ENCODE measurements around the gene PRPSAP1. TPM values are rescaled to one million over a fixed set of nuclear protein-coding genes. Genes with fewer than 3 reads are reported as not detected.
"Not testable (repeated sequence)": the region's sequence is repeated elsewhere in the genome, so short reads cannot be mapped to it uniquely, and the experiment has no call there.

PRPSAP1 gene
- total RNA-seq, 1 donor from 2014 or later = 40.1 TPM

DNA sequence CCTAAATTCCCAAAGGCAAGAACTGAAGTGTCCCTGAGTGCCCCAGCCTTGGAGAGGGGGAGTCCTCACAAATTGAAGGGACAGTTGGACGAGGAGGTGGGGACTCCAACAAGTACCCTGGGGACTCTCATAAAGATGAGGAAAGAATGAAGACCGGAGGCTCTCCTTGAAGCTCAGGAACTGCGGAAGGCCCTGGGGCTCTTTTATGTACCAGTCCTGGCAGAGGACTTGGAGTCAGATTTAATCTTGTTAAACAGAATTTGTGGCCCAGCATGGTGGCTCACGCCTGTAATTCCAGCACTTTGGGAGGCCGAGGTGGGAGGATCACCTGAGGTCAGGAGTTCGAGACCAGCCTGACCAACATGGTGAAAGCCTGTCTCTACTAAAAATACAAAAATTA lies 6.1 kb upstream of the PRPSAP1 start:
- not testable (repeated sequence) for DNase-seq (ENCODE audit: low spot score)

- no peak for DNase-seq (ENCODE audit: low spot score)
These were observed 5.7 kb upstream of the PRPSAP1 start for GRCh38 chr17:76359375-76359774.

GRCh38 chr17:76357597-76358158 lies 4.0 kb upstream of the PRPSAP1 start:
- DNase-seq (ENCODE audit: low spot score) = no peak

DNA sequence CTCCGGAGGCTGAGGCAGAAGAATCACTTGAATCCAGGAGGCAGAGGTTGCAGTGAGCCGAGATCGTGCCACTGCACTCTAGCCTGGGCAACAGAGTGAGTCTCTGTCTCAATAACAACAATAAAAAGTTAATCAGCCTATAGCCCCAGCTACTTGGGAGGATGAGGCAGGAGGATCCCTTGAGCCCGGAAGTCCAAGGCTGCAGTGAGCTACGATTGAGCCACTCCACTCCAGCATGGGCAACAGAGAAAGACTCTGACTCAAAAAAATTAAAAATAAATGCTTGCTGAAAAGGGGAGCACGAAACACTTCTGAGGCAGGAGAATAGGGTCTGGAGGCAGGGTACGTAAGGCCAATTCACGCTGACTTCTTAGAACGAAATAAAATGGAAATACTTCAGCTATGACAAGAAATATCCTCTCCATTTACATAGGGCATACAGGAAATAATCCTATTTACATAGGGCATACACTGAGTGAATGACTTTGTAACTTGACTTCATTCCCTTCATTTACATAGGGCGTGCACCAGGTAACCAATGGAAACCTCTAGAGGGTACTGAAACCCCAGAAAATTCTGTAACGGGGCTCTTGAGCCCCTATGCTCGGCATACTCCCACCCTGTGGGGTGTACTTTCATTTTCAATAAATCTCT lies 3.2 kb upstream of the PRPSAP1 start:
- DNase-seq (ENCODE audit: low spot score) = no peak

GRCh38 chr17:76354747-76355310 lies 1.1 kb upstream of the PRPSAP1 start:
- no peak for DNase-seq (ENCODE audit: low spot score)

DNA sequence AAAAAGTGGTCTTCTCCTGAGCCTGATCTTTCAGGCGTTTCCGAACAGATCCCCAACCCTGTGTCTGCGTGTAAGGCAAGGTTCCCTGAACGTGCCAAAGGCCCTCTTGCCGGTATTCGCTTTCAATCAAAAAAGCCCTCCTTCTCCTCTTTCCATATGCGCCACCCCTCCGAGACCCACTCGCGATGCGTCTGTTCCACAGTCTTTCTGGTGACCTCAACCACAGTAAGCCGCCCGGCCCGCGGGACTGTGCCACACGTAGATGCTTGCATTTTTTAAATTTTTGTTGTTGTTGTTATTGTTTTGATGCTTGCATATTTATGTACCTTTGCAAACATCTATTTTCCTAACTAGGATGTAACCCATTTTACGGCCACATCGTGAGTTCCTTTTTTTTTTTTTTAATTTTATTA lies 607 bp upstream of the PRPSAP1 start:
- DNase-seq (ENCODE audit: low spot score) = no peak

GRCh38 chr17:76353004-76353598 lies 615 bp downstream of the PRPSAP1 start:
- DNase-seq (ENCODE audit: low spot score) = peak; percentile 45

DNA sequence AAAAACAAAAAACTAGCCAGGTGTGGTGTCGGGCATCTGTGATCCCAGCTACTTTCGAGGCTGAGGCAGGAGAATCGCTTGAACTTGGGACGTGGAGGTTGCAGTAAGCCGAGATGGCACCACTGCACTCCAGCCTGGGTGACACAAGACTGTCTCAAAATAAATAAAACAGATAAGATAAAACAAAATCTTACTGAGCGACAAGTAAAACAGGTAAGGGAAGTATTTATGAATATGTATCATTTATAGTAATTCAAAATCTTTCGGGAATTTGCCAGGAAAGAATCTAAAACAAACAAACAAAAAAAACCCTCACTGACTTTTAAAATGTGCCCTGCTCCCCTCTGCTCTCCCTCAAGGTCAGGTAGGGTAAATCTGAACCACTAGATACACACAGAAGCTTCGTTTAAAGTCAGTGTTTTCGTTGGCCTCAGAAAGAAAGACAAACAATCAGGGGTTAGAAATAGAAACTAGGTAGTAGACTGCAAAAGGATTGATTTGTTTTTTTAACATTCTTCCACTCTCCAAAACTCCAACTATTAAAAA lies 2.1 kb downstream of the PRPSAP1 start:
- DNase-seq (ENCODE audit: low spot score) = no peak

DNA sequence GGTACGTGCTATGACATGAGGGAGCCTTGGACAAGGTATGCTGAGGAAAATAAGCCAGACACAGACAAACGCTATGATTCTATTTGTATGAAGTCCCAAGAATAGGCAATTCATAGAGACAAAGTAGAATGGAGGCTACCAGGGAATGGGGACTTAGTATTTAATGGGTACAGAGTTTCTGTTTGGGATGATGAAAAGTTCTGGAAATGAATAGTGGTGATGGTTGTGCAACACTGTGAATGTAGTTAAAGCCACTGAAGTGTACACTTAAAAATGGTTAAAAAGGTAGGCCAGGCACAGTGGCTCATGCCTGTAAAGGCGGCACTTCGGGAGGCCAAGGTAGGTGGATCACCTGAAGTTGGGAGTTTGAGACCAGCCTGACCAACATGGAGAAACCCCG lies 3.3 kb downstream of the PRPSAP1 start:
- DNase-seq (ENCODE audit: low spot score) = no peak

- not testable (repeated sequence) for DNase-seq (ENCODE audit: low spot score)
These were observed 6.8 kb downstream of the PRPSAP1 start for GRCh38 chr17:76346936-76347335.

- DNase-seq (ENCODE audit: low spot score) = no peak
These were observed 8.2 kb downstream of the PRPSAP1 start for GRCh38 chr17:76345377-76345974.

DNA sequence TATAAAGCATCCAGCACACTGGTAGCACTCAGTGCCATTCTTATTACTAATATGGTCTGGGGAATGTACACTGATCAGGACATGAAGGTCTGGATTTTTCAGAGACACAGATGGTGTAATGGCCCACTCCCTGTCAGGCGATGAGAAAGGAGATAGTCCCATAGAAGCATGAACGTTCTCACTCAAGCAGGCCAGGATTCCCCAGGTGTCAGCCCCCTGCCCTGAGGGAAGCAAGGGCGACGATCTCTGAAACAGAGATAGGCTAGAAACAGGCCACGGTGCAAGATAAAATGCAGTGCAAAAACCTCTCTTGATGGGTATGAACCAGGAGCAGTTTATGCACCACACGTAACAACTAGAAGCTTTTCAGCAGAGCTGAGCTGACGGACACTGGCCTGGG lies 10.6 kb downstream of the PRPSAP1 start:
- no peak for DNase-seq (ENCODE audit: low spot score)

DNA sequence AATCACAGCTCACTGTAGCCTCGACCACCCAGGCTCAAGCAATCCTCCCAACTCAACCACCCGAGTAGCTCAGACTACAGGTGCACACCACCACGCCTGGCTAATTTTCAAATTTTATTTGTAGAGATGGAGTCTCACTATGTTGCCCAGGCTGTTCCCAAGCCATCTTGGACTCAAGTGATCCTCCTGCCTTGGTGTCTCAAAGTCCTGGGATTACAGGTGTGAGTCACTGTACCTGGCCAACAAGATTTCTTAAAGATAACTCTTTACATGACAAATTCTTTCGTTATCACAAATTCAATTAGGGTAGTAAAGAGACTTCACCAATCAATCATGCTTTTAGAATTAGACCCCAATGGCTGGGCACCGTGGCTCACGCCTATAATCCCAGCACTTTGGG lies 12.4 kb downstream of the PRPSAP1 start:
- no peak for DNase-seq (ENCODE audit: low spot score)

DNA sequence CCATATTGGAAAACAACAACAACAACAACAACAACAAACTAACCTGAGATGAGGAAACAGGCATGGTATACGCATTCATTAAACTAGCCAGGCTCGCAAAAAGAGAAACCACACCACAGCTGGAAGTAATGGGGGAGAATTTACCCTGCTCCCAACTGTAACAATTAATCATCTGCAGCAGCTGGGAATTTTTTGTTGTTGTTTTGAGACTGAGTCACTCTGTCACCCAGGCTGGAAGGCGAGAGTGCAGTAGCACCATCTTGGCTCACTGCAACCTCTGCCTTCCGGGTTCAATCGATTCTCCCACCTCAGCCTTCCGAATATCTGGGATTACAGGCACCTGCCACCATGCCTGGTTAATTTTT lies 16.3 kb downstream of the PRPSAP1 start:
- DNase-seq (ENCODE audit: low spot score) = no peak

DNA sequence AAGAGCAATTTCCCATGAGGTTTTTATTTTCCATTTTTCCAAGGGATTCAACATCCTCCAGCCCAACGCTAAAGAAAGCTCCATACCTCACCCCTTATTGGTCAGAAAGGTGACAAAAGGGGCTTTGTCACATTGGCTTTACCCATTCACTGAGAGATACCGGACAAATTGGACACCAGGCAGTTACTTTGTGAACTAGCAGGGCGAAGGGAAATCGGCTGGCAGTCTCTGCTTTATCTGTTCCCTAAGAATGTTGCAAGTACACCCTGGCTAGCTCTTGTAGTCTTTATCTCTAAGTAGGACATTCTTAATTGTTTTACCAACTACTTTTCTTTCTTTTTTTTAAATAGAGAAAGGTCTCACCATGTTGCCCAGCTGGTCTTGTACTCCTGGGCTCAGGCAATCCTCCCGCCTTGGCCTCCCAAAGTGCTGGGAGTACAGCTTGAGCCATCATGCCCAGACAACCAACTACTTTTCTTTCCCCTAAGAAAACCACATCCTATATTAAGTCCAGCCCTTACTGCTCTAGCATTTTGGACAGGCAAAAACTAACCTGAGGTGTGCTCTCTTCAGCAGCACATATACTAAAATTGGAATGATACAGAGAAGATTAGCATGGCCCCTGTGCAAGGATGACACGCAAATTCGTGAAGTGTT lies 16.8 kb downstream of the PRPSAP1 start:
- no peak for DNase-seq (ENCODE audit: low spot score)

GRCh38 chr17:76335716-76336381 lies 17.9 kb downstream of the PRPSAP1 start:
- no peak for DNase-seq (ENCODE audit: low spot score)

GRCh38 chr17:76333673-76334505 lies 19.8 kb downstream of the PRPSAP1 start:
- DNase-seq (ENCODE audit: low spot score) = no peak

DNA sequence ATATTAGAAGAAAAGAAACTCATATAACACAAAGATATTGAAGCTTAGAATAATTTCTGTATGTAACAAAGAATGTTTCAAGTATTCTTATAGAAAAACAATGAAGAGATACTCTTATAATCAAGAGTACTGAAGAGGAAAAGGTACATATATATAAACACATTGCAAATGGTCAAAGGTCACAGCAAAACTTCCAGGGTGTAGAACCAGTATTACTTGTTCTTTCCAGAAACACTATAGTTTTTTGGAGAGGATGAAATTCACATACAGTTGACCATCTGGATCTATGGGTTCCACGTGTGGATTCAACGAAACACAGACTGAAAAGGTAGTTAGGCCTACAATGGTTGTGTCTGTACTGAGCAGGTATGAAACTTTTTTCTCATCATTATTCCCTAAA lies 22.6 kb downstream of the PRPSAP1 start:
- DNase-seq (ENCODE audit: low spot score) = no peak

DNA sequence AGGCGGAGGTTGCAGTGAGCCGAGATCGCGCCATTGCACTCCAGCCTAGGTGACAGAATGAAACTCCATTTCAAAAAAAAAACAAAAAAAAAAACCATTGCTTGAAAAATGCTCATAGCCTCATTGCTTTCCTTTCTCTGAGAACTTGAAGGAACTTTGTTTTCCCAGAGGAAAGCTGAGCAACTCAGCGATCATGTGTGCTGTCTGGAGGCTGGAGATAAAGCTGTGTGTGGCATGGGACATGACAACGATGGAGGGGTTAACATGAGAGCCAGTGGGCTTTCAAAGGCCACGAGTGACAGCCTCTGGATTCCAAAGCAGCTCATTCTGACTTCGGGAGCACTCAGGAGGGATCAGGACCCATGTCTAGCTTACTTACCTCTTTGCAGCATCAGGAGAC lies 24.1 kb downstream of the PRPSAP1 start:
- DNase-seq (ENCODE audit: low spot score) = no peak

GRCh38 chr17:76327696-76328095 lies 26.0 kb downstream of the PRPSAP1 start:
- DNase-seq (ENCODE audit: low spot score) = no peak

- DNase-seq (ENCODE audit: low spot score) = no peak
These were observed 27.4 kb downstream of the PRPSAP1 start for GRCh38 chr17:76326306-76326705.
